ENCODE results near the gene C17orf107.

The C17orf107 gene

DNA sequence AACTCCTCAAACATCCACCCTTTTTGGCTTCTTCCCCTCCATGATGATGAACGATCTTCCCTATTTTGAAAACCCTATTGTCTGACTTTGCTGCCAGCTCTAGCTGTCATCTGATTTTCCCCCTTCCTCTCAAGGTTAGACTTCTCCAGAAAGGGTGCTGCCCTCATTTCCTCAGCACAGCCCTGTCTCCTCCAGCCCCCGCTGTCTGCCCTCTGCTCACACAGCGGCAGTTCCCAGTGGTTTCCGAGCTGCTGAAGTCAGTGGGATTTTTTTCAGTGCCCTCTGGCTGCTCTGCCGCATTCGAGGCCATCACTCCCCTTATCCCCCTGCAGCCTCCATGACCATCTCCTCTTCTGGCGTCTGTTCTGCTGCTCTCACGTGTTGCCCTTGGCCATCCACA lies 26.6 kb upstream of the C17orf107 start:
- DNase-seq (ENCODE audit: low read depth in 2 of 2), result no peak

DNA sequence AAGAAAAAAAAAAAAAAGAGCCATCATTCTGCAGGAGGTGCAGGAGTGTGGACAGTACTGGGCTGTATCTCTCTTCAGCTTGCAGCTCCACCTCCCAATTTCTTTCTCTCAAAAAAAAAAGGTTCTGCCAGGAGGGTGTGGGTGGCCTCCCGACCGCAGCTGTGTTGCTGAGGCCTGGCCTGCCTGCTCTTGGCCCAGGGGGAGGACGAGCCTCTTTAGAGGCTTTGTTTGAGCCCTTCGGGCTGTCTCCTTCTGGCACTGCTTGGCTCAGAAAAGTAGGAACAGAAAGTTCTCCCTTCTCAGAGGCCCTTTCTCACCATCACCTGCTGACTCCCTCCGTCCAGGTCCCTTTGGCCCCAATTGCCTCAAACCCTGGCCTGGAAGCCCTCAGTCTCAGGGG lies 22.2 kb upstream of the C17orf107 start:
- no peak for DNase-seq (ENCODE audit: low read depth in 2 of 2)

DNA sequence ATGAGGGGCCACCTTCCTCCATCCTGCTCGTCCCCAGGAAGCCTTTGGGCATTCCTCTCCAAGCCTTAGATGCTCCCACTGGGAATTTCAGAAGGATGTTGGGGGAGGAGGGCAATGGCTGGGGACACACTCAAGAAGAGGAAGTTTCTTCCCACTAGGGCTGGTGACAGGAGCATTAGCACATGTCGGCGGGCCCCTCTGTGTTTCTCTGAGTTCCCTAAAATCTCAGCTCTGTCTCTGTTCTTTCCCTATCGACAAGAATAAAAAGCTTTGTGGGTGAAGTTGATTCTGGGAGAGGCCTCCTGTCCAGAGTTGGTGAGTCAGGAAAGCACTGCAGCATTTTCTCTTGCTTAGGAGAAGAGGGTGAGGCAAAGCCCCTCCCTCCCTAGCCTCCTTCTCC lies 19.7 kb upstream of the C17orf107 start:
- DNase-seq (ENCODE audit: low read depth in 2 of 2), result no peak

DNA sequence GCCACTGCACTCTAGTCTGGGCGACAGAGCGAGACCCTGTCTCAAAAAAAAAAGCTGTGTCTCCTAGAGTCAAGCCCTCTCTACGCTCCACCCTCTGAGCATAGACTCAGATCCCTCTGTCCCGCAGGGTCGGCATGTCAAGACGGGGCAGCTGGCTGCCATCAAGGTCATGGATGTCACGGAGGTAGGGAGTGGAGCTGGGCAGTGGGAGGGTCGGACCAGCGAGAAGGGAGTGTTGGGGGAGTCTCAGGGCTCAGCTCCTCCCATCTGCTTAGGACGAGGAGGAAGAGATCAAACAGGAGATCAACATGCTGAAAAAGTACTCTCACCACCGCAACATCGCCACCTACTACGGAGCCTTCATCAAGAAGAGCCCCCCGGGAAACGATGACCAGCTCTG lies 18.5 kb upstream of the C17orf107 start:
- no peak for DNase-seq (ENCODE audit: low read depth in 2 of 2)

DNA sequence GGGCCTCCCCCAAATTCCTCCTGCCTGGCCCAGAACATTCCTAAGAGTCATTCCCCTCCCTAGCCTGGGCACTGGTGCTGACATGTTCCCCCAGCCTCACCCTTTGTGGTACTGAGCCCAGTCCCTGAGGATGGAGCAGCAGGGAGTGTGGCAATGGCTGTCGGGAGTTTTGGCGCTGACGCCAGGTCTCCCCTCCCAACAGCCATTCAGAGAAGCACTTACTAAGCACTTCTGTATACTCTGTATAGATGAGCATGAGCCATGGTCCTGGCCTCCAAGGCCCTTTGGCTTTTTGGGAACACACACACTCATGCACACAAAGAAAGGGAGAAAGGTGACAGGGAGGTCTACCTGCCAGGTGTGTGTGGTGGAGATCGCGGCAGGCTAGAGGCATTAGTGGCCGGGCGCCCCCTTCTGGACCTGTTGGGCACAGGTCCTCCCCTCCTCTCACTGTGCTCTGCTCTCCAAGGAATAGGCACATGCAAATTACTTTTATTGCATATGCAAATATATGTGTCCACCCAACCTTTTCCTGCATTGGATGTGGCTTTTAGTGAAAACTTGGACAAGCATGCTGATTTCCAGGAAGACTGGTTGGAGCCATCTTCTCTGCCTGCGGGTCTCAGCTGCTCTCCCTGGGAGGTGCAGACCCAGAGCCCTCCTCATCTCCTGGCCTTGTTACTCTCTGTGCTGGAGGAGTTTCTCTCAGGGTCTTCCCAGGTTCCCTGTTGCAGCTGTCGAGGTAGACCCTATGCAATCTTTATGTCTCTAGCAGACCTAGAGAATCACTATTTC lies 17.4 kb upstream of the C17orf107 start:
- no peak for DNase-seq (ENCODE audit: low read depth in 2 of 2)

DNA sequence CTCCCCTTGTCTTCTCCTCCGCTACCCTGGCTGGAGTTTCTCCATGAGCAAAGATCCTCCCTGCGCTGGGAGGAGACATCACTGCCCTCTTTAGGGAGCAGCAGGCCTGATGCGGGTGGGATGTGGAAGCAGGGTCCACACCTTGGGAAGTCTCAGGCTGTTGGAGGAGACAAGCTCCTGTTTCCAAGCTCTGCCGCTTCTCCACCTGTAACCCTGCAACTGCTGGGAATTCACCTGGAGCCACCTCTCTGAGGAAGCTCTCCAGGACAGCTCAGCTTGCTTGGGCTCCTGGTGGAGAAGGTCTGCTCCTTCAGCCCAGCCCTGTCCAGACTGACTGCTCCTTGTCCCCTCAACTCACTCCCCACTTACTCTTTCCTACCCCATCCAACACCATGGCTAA lies 14.8 kb upstream of the C17orf107 start:
- DNase-seq (ENCODE audit: low read depth in 2 of 2), result no peak

DNA sequence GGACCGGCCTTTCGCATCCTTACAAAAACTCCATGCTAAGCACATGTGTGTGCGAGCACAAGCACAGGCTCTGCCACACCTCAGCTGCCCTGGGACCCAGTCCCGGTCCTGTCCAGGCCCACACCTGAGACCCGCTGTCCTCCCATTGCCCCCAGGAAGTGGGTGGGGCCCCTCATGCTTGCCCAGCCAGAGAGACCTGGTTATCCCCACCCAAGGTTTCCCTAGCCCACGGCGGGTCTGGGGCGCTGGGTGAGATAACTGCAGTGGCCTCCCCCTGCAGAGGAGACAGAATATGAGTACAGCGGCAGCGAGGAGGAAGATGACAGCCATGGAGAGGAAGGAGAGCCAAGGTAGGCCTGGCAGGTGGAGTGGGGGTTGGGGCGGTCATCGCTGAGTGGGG lies 12.5 kb upstream of the C17orf107 start:
- no peak for DNase-seq (ENCODE audit: low read depth in 2 of 2)

DNA sequence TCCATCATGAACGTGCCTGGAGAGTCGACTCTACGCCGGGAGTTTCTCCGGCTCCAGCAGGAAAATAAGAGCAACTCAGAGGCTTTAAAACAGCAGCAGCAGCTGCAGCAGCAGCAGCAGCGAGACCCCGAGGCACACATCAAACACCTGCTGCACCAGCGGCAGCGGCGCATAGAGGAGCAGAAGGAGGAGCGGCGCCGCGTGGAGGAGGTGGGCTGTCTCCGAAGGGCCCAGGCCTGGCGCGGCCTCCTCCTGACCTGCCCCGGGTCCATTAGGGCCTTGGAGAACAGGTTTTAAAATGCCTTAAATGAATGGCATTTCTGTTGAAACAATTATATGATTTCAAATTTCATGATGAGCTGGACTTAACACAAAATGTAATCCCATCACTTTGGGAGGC lies 11.8 kb upstream of the C17orf107 start:
- DNase-seq (ENCODE audit: low read depth in 2 of 2), result no peak

DNA sequence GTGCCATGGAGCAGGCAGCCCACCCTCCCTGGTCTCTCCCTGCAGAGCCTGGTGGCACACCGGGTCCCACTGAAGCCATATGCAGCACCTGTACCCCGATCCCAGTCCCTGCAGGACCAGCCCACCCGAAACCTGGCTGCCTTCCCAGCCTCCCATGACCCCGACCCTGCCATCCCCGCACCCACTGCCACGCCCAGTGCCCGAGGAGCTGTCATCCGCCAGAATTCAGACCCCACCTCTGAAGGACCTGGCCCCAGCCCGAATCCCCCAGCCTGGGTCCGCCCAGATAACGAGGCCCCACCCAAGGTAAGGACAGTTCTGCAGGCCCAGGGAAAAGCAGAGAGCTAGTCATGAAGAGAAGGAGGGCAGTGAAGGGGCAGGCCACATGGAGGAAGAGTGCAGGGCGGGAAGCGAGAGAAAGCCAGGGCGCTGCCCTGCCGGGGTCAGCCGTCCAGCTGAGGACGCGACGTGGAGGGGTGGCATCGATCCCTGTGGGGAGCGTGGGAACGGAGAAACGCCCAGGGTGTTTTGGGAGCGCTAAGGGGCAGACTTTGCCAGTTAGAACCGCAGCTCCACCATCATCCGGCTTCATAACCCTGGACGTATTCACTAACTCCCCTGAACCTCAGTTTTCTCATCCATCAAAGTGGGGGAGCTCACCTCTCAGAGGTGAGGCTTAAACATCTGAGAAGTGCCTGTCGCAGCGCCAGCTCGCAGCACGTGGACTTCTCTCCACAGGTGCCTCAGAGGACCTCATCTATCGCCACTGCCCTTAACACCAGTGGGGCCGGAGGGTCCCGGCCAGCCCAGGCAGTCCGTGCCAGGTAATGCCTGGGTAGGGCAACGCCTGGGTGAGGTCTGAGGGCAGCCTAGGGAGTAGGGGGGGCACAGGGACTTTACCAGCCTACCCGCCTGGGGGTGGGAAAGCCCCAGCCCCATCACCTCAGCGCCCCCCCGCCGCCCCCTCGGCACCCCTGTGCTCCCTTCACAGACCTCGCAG lies 7.6 kb upstream of the C17orf107 start:
- no peak for DNase-seq (ENCODE audit: low read depth in 2 of 2)

DNA sequence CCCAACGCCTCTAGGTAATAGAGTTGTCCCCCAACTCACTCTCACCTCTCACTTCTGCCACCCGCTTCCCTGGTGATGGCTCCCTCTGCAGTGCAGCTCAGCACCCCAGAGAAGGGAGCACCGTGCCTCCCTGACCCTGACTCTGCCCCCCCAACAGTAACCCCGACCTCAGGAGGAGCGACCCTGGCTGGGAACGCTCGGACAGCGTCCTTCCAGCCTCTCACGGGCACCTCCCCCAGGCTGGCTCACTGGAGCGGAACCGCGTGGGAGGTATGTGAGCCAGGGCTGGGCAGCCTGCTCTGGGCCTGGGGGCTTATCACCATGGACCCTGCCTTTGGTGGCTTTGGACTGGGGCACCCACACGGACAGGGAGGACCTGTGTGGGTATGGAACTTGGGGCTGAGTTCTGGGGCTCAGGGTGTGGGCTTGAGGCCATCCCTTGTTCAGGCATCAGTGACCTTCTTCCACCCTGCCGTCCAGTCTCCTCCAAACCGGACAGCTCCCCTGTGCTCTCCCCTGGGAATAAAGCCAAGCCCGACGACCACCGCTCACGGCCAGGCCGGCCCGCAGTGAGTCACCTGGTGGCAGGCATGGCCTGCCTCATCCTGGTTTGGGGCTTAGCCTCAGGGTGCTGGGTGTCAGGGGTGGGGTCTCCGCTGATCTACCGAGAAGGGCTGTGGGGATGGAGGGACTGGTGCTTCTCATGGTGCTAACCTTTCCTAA lies 6.7 kb upstream of the C17orf107 start:
- no peak for DNase-seq (ENCODE audit: low read depth in 2 of 2)

DNA sequence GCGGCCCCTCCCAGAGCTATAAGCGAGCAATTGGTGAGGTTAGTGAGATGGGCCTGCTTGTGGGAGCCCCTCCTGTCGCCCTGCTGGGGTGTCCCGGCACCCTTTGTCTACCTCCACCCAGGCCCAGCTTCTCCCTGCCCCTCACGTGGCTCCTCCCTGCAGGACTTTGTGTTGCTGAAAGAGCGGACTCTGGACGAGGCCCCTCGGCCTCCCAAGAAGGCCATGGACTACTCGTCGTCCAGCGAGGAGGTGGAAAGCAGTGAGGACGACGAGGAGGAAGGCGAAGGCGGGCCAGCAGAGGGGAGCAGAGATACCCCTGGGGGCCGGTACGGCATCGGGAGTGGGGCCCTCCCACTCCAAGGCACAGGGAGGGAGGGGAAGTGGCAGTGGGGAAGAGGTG lies 6.1 kb upstream of the C17orf107 start:
- no peak for DNase-seq (ENCODE audit: low read depth in 2 of 2)

DNA sequence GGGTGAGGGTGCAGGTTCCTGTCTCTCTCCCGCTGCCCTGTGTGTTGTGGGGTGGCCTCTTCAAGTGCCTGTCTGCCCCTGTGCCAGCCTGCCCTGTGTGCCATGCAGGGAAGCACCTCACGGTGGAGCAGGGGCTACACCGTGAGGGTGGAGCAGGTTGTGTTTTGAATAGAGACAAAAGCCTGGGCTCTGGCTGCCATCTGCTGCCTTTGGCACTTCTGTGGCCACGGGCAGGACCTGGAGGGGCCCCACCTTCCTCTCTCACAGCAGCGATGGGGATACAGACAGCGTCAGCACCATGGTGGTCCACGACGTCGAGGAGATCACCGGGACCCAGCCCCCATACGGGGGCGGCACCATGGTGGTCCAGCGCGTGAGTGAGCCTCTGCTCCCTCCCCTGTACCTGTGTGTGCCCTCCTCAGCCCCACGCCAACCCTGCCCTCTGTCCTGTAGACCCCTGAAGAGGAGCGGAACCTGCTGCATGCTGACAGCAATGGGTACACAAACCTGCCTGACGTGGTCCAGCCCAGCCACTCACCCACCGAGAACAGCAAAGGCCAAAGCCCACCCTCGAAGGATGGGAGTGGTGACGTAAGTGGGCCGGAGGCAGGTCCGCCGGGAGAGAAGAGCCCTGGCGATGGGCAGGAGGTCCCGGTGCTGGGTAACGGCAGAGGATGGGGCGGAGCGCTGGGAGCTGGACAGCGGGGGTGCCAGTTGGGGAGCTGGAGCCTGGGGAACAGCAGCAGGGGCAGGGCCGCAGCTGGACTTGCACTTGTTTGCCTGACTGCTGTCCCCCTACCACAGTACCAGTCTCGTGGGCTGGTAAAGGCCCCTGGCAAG lies 5.4 kb upstream of the C17orf107 start:
- DNase-seq (ENCODE audit: low read depth in 2 of 2), result no peak

DNA sequence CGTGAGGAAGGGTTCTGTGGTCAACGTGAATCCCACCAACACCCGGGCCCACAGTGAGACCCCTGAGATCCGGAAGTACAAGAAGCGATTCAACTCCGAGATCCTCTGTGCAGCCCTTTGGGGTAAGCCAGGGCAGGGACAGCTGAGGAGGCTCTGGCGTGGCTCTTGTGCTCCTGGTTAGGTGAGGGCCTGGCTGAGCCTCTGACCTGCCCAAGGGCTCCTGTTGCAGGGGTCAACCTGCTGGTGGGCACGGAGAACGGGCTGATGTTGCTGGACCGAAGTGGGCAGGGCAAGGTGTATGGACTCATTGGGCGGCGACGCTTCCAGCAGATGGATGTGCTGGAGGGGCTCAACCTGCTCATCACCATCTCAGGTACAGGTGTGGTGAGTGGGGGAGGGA lies 4.2 kb upstream of the C17orf107 start:
- DNase-seq (ENCODE audit: low read depth in 2 of 2), result no peak

DNA sequence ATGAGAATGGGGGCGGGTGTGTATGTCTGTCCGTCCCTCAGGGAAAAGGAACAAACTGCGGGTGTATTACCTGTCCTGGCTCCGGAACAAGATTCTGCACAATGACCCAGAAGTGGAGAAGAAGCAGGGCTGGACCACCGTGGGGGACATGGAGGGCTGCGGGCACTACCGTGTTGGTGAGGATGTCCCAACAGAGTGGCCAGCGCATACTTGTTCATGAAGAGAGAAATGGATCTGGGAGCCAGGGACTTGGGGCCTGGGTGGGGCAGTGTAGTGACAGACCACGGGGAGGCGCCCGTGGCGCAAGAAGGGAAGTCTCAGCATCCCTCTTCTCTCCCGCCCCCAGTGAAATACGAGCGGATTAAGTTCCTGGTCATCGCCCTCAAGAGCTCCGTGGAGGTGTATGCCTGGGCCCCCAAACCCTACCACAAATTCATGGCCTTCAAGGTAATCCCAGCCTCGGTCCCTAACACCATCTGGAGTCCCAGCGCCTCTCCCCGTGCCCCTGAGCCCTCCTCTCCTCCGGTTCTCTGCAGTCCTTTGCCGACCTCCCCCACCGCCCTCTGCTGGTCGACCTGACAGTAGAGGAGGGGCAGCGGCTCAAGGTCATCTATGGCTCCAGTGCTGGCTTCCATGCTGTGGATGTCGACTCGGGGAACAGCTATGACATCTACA lies 3.5 kb upstream of the C17orf107 start:
- no peak for DNase-seq (ENCODE audit: low read depth in 2 of 2)

DNA sequence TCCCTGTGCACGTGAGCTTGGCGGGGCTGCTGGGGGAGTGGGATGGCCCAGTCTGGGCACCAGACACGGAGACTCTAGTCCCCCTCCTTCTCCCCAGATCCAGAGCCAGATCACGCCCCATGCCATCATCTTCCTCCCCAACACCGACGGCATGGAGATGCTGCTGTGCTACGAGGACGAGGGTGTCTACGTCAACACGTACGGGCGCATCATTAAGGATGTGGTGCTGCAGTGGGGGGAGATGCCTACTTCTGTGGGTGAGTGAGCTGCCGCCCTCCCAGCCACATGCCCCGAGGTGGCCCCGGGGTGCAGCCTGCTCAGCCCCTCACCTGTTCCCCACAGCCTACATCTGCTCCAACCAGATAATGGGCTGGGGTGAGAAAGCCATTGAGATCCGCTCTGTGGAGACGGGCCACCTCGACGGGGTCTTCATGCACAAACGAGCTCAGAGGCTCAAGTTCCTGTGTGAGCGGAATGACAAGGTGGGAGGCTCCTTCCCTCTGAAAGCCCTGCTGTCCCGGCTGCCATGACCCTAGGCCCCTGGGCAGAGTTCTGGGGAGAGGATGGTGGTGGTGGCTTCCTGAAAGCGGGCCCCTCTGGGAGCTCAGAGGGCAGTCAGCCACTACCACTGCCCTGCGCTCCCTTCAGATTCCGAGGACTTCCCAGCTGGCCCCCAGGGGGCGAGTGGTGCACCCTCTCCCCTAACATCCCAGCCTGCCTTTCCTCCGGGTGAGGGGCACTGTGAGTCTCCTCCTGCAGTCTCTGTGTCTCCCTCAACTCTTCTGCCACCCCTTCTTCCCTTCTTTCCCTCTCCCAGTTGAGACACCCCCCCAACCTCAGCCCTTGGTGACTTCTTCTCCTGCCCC lies 2.8 kb upstream of the C17orf107 start:
- no peak for DNase-seq (ENCODE audit: low read depth in 2 of 2)

DNA sequence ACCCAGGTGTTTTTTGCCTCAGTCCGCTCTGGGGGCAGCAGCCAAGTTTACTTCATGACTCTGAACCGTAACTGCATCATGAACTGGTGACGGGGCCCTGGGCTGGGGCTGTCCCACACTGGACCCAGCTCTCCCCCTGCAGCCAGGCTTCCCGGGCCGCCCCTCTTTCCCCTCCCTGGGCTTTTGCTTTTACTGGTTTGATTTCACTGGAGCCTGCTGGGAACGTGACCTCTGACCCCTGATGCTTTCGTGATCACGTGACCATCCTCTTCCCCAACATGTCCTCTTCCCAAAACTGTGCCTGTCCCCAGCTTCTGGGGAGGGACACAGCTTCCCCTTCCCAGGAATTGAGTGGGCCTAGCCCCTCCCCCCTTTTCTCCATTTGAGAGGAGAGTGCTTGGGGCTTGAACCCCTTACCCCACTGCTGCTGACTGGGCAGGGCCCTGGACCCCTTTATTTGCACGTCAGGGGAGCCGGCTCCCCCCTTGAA lies 2.1 kb upstream of the C17orf107 start:
- no peak for DNase-seq (ENCODE audit: low read depth in 2 of 2)

DNA sequence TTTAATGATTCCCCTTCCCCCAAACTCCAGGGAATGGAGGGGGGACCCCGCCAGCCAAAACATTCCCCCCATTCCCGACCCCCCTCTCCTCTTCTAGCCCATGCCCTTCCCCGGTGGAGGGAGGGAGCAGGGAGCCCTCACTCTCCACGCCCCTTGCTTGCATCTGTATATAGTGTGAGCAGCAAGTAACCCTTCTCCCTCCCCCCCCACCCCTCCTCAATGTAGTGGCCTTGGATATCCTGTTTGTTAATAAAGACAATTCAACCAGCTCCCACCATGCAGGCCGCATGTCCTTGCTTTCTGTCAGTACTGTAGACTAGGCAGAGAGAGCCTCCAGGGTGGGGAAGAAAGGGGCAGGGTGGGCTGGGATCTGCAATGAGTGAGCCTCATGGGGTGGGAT lies 1.6 kb upstream of the C17orf107 start:
- DNase-seq (ENCODE audit: low read depth in 2 of 2), result no peak

DNA sequence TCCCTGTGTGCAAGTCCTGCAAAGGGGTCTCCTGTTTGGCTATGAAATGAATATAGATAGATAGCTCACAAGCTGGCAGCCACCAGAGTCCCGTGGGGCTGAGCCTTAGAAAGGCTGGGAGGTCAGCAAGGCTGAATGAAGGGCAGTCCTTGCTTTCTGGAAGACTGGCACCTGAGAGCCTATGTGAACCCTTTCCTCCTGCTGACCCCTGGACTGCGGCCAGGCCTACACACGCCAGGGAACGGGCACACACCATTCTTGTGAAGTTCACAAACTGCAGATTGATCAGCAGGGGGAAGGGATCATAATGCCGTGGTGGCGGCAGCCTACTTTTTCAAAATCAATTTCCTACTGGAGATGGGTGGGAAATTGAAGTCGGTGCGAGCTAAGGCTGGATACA lies 985 bp upstream of the C17orf107 start:
- no peak for DNase-seq (ENCODE audit: low read depth in 2 of 2)

DNA sequence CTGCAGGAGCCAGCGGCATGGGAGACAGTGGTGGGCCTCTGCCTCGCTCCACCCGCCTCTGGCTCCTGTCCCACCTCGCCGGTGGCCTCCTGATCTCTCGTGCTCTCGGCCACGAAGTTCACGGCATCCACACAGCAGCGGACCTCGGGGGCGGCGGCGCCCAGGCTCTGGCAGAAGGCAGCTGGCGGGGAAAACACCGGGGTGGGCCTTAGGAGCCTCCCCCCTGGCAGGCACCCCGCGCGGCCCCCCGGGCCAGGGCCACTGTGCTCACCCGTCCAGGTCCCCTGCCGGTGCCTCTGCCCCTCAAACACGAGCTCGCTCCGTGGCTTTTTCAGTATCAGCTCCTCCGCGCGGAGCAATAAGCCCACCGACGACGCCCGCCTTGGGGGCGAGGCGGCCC lies 409 bp upstream of the C17orf107 start:
- DNase-seq (ENCODE audit: low read depth in 2 of 2), result no peak

All from stimulated activated CD8-positive, alpha-beta memory T cell treated with anti-CD3 and anti-CD28 coated beads, Interleukin-15, amount 100 ng/mL, for 48 hours (primary cell).